ENCODE measurements around the gene GMDS. TPM values are rescaled to one million over a fixed set of nuclear protein-coding genes. Genes with fewer than 3 reads are reported as not detected.

GMDS gene
- total and polyA plus RNA-seq, 2 of the 13 experiments (the other 11 are each of a cell fraction or from before 2014, with no cell fraction given) = 64.4 to 112 TPM

GRCh38 chr6:1577146-1577680, 668.2 kb downstream of the GMDS start:
- H4K20me1 ChIP-seq (ENCODE audit: insufficient read depth, low read length) = no peaks in the 10 kb centered on the region
- ATAC-seq (no peak), DNase-seq (ENCODE audit: low spot score) (no peak), FAIRE-seq (no peak)
- peaks cover 18% of the 10 kb centered on the region for H3K4me1 ChIP-seq (ENCODE audit: insufficient read depth, low read length)
- intact Hi-C loops (cut with micrococcal nuclease; ENCODE audit: unreplicated experiment) = no loop called here
- no peak overlapping the region for H2AFZ ChIP-seq (ENCODE audit: low read length)
- in situ Hi-C loops (cut with HindIII; ENCODE audit: extremely low pct_ligation_motif_present, low pct_unique_long_range_greater_than_20kb) = no loop called here
- H3K4me2 ChIP-seq (ENCODE audit: low read depth, low read length) = no peak overlapping the region
- no TSS peak for BruUV-seq (replicated peaks)
- 58% methylated on average over 9 of the region's 11 CpGs for WGBS (ENCODE audit: low lambda C conversion rate)
- POLR2A ChIA-PET = no interaction called here
- CTCF ChIA-PET (ENCODE audit: low intra/inter-chr PET ratio, low total read pairs) = no interaction called here
- no peaks in the 10 kb centered on the region for H3K9me3 ChIP-seq (ENCODE audit: low read length)
- peaks cover 9 to 58% of the 10 kb centered on the region in 2 experiments for H3K27me3 ChIP-seq (ENCODE audit: control insufficient read depth in 1 of 2, insufficient read depth in 2 of 2, low read length in 2 of 2)
- no peaks in the 10 kb centered on the region for H3K79me2 ChIP-seq (ENCODE audit: insufficient read depth, low read length)
- H3K36me3 ChIP-seq (replicated peaks in 1 of 2; ENCODE audit: control insufficient read depth in 1 of 2, insufficient read depth in 2 of 2, low read length in 2 of 2) = no peaks in the 10 kb centered on the region
- H3K4me3 ChIP-seq (replicated peaks in 1 of 3; ENCODE audit: insufficient read depth in 1 of 3, low read depth in 2 of 3, low read length in 3 of 3) = no peak overlapping the region
- H3K27ac ChIP-seq (ENCODE audit: extremely low read length, insufficient read depth, low read length) = no peak overlapping the region
- H3K9ac ChIP-seq (ENCODE audit: insufficient read depth, low read depth, low read length) = no peak overlapping the region
- TF ChIP-seq PHB2 (IDR thresholded peaks at IDR 0.05; ENCODE audit: partially characterized antibody) (no peak), SRSF9 (IDR thresholded peaks at IDR 0.05; ENCODE audit: borderline replicate concordance, insufficient read depth, low read depth, low read length, poor library complexity, severe bottlenecking) (no peak), SOX6 (IDR thresholded peaks at IDR 0.05) (no peak), SOX6 (CRISPR knock-in tag; IDR thresholded peaks at IDR 0.05) (no peak), ZNF816 (CRISPR knock-in tag; IDR thresholded peaks at IDR 0.05; ENCODE audit: borderline replicate concordance) (no peak), AKNA (CRISPR knock-in tag; IDR thresholded peaks at IDR 0.05; ENCODE audit: borderline replicate concordance) (no peak), GLMP (CRISPR knock-in tag; IDR thresholded peaks at IDR 0.05; ENCODE audit: borderline replicate concordance) (no peak), KLF16 (CRISPR knock-in tag; IDR thresholded peaks at IDR 0.05) (no peak), HDAC1 (CRISPR knock-in tag; IDR thresholded peaks at IDR 0.05) (no peak), TBP (CRISPR knock-in tag; IDR thresholded peaks at IDR 0.05) (no peak), KDM6A (CRISPR knock-in tag; IDR thresholded peaks at IDR 0.05; ENCODE audit: low read depth) (no peak), HOMEZ (CRISPR knock-in tag; IDR thresholded peaks at IDR 0.05; ENCODE audit: low read depth) (no peak), RBAK (CRISPR knock-in tag; IDR thresholded peaks at IDR 0.05) (no peak), ZKSCAN8 (CRISPR knock-in tag; IDR thresholded peaks at IDR 0.05; ENCODE audit: borderline replicate concordance) (no peak), TOE1 (CRISPR knock-in tag; IDR thresholded peaks at IDR 0.05) (no peak), ETV5 (CRISPR knock-in tag; IDR thresholded peaks at IDR 0.05; ENCODE audit: borderline replicate concordance) (no peak), CSRNP1 (CRISPR knock-in tag; IDR thresholded peaks at IDR 0.05) (no peak)
